K562 (cell line): ENCODE measurements around the gene ZNF775. TPM values are rescaled to one million over a fixed set of nuclear protein-coding genes. Genes with fewer than 3 reads are reported as not detected.

ENCODE experiments used
- ATAC-seq: fragments of 200-7000 bp; cut with Tn5 transposase; 3 replicates; pipeline ENCODE4 v1.9.1; 2020; ENCODE audit warnings: moderate library complexity
- BruUV-seq: library from RNA; stranded (reverse); fragments of 400-500 nt; replicated peaks from 2 replicates; lab custom pipeline; 2021; lab: Mats Ljungman, UMichigan
- CTCF ChIA-PET: fragments of 300-600 bp; formaldehyde crosslinking; extraction: SDS; loops from one replicate; lab custom pipeline; 2021; ENCODE audit warnings: low intra/inter-chr PET ratio; lab: Yijun Ruan, JAX
- POLR2A ChIA-PET: fragments of 300-600, 350-650 bp; sonication (Branson Sonifier 250); formaldehyde crosslinking; extraction: SDS; loops from one replicate; lab custom pipeline; 2021; ENCODE audit warnings: antibody characterized with exemption, inconsistent platforms; lab: Yijun Ruan, JAX
- DNase-seq, 4 experiments: peaks; one replicate each; pipeline versions ENCODE4 v3.0.0 to v3.0.0-alpha.2; 2011 to 2018; ENCODE audit warnings: low spot score in 3 of 4, mixed read lengths in 3 of 4; ENCODE audit errors: extremely low read depth in 1 of 4
- FAIRE-seq: peaks from 2 replicates; lab custom pipeline; 2011; peaks lifted over from hg19 to GRCh38; lab: Jason Lieb, UNC
- H2AFZ ChIP-seq: 2 replicates; pipeline ENCODE4 v1.6.0; 2011; ENCODE audit warnings: low read depth, low read length, control low read depth, inconsistent platforms
- H3K27ac ChIP-seq: fragments of 200-600 bp; 3 replicates; pipeline ENCODE4 v1.8.0; 2011; ENCODE audit warnings: low read depth, mild to moderate bottlenecking, control low read depth, inconsistent platforms, low read length, moderate library complexity, mixed read lengths; ENCODE audit errors: extremely low read depth
- H3K27me3 ChIP-seq, 2 experiments: fragments of 300-600 bp in 1 of 2; 2 replicates in 1 of 2; 3 replicates in 1 of 2; pipeline versions ENCODE4 v1.6.0 to v1.8.0; 2011; ENCODE audit warnings: inconsistent platforms in 2 of 2, low read length in 2 of 2, mild to moderate bottlenecking in 1 of 2, mixed read lengths in 1 of 2, moderate library complexity in 1 of 2; ENCODE audit not compliant: control insufficient read depth in 2 of 2, insufficient read depth in 2 of 2
- H3K36me3 ChIP-seq: fragments of 300-600 bp; 3 replicates; pipeline ENCODE4 v1.8.0; 2011; ENCODE audit warnings: mild to moderate bottlenecking, low read length, inconsistent platforms; ENCODE audit not compliant: control insufficient read depth, insufficient read depth
- H3K4me1 ChIP-seq, 2 experiments: fragments of 200-600 bp in 1 of 2; replicated peaks in 1 of 2; 2 replicates in 1 of 2; 3 replicates in 1 of 2; pipeline versions ENCODE4 v1.5.1 to v1.8.0; 2011; ENCODE audit warnings: inconsistent platforms in 2 of 2, low read length in 2 of 2, mild to moderate bottlenecking in 1 of 2, mixed read lengths in 1 of 2, moderate library complexity in 1 of 2; ENCODE audit not compliant: control insufficient read depth in 2 of 2, insufficient read depth in 2 of 2
- H3K4me2 ChIP-seq: 2 replicates; pipeline ENCODE4 v1.6.1; 2011; ENCODE audit warnings: low read length, control low read depth, inconsistent platforms, mixed read lengths; ENCODE audit not compliant: insufficient read depth
- H3K4me3 ChIP-seq: fragments of 200-600 bp; sonication (generic), shearing (Covaris generic); 2 replicates; pipeline ENCODE4 v1.5.1; 2016; ENCODE audit warnings: control low read depth, inconsistent platforms
- H3K79me2 ChIP-seq: fragments of 200-600 bp; 3 replicates; pipeline ENCODE4 v1.8.0; 2011; ENCODE audit warnings: low read length, inconsistent platforms; ENCODE audit not compliant: control insufficient read depth, insufficient read depth
- H3K9ac ChIP-seq, 2 experiments: 2 replicates each; pipeline versions ENCODE4 v1.6.0 to v1.6.1; 2011; ENCODE audit warnings: low read depth in 2 of 2, low read length in 2 of 2, control low read depth in 1 of 2, inconsistent platforms in 1 of 2, mild to moderate bottlenecking in 1 of 2, mixed read lengths in 1 of 2; ENCODE audit not compliant: insufficient read depth in 1 of 2
- H3K9me1 ChIP-seq: one replicate; pipeline ENCODE4 v1.6.0; 2011; ENCODE audit warnings: inconsistent platforms, mild to moderate bottlenecking, low read length, moderate library complexity; ENCODE audit not compliant: control insufficient read depth, insufficient read depth
- H3K9me3 ChIP-seq: replicated peaks from 2 replicates; pipeline ENCODE4 v1.5.1; 2011; ENCODE audit warnings: low read depth, low read length, inconsistent platforms; ENCODE audit not compliant: control insufficient read depth, insufficient read depth
- H4K20me1 ChIP-seq: replicated peaks from 2 replicates; pipeline ENCODE4 v1.6.1; 2011; ENCODE audit warnings: low read length, inconsistent platforms, mixed read lengths; ENCODE audit not compliant: control insufficient read depth, insufficient read depth
- ESRRB ChIP-seq: fragments of 250-450 bp; sonication (Bioruptor Pico); IDR thresholded peaks from 2 replicates; pipeline ENCODE4 v1.5.0; 2020; ENCODE audit warnings: mild to moderate bottlenecking, moderate library complexity, borderline replicate concordance
- HMGN3 ChIP-seq: IDR thresholded peaks from 2 replicates; pipeline ENCODE4 v1.6.1; 2011; ENCODE audit warnings: borderline replicate concordance, low read depth, mild to moderate bottlenecking, mixed read lengths, low read length; ENCODE audit not compliant: insufficient read length; ENCODE audit errors: extremely low read depth
- HNRNPK ChIP-seq: fragments of 200-400 bp; formaldehyde crosslinking; IDR thresholded peaks from one replicate; pipeline ENCODE4 v1.6.1; 2018; ENCODE audit warnings: mild to moderate bottlenecking, low read depth, low read length; ENCODE audit not compliant: poor library complexity, severe bottlenecking
- NR2C2 ChIP-seq, 2 experiments: fragments of 200-800 bp in 1 of 2; sonication (Bioruptor generic) in 1 of 2; sonication (generic) in 1 of 2; formaldehyde crosslinking in 1 of 2; IDR thresholded peaks; 2 replicates each; pipeline versions ENCODE4 v1.6.1 to v1.8.0; 2016 to 2022; ENCODE audit warnings: mild to moderate bottlenecking in 1 of 2, missing compliant biosample characterization in 1 of 2, missing genetic modification characterization in 1 of 2, missing genetic modification reagents in 1 of 2
- RBFOX2 ChIP-seq: fragments of 200-400 bp; formaldehyde crosslinking; IDR thresholded peaks from 2 replicates; pipeline ENCODE4 v1.6.1; 2017; ENCODE audit warnings: low read depth, mild to moderate bottlenecking, low read length, moderate library complexity
- RBM25 ChIP-seq: fragments of 200-400 bp; formaldehyde crosslinking; IDR thresholded peaks from 2 replicates; pipeline ENCODE4 v1.6.1; 2018; ENCODE audit warnings: low read length, low read depth, moderate library complexity; ENCODE audit not compliant: severe bottlenecking
- TSC22D4 ChIP-seq: fragments of 450-650 bp; IDR thresholded peaks from 2 replicates; pipeline ENCODE4 v1.6.1; 2016; ENCODE audit warnings: missing genetic modification characterization, missing biosample characterization, control low read depth
- ZNF609 ChIP-seq: sonication (generic); formaldehyde crosslinking; IDR thresholded peaks from 2 replicates; pipeline ENCODE4 v1.8.1; 2023; ENCODE audit warnings: missing genetic modification reagents, mild to moderate bottlenecking, borderline replicate concordance
- WGBS: fragments of 100-300 bp; shearing (Covaris generic); methylation state at CpG from one replicate; pipeline ENCODE4 v1.1.6; 2016; ENCODE audit warnings: low coverage, mixed read lengths; ENCODE audit not compliant: insufficient coverage; ENCODE audit errors: missing lambda C conversion rate; 5-methylcytosine and 5-hydroxymethylcytosine counted together
- in situ Hi-C: fragments of 300-500 bp; cut with MboI; formaldehyde crosslinking; loops from 4 replicates; pipeline ENCODE4 v1.15.0; 2018; ENCODE audit warnings: inconsistent platforms, mixed read lengths
- intact Hi-C: fragments of 100-400 bp; cut with micrococcal nuclease; formaldehyde crosslinking; loops from 2 replicates; pipeline ENCODE4 v1.14.2; 2022
- polyA plus RNA-seq, 8 experiments: library from polyadenylated mRNA; depleted of rRNA in 4 of 8; stranded (reverse) in 5 of 8; unstranded in 3 of 8; fragments of >200 nt; fragmentation: Nextera tagmentation in 2 of 8; fragmentation: Illumina TruSeq in 1 of 8; extraction: Ambion mirVana in 2 of 8; extraction: Trizol in 1 of 8; gene quantifications; 2 replicates each; pipeline versions ENCODE4 v1.2.1 to v1.2.3, GENCODE V29; 2011 to 2014; ENCODE audit warnings: inconsistent platforms in 1 of 8, missing spikeins in 1 of 8
- total RNA-seq, 7 experiments: library from RNA; depleted of rRNA in 6 of 7; stranded (reverse); fragments of >200 nt in 6 of 7; fragmentation: Illumina TruSeq in 2 of 7; extraction: Trizol in 2 of 7; gene quantifications; 2 replicates each; pipeline versions ENCODE4 v1.2.1 to v1.2.3, GENCODE V29; 2011 to 2021; ENCODE audit warnings: low replicate concordance in 1 of 7

The ZNF775 gene
- total and polyA plus RNA-seq, 9 of the 15 experiments (the other 6 are each of a cell fraction or from before 2014, with no cell fraction given) = 0.04 to 18.7 (median 4.9) TPM

GRCh38 chr7:150390205-150390604 is 11.1 kb downstream of the ZNF775 start:
- Histone ChIP-seq H3K79me2 (no peaks in the 10 kb centered on the region; the same call in 2 of the 3 replicates), H3K4me2 (no peak overlapping the region), H3K9me1 (no peaks in the 10 kb centered on the region), H3K9me3 (no peaks in the 10 kb centered on the region), H3K9ac (peak overlapping the region in 1 of 2 experiments; percentile 38; a peak in 1 of 4 replicates), H3K4me3 (no peak overlapping the region), H3K4me1 (peaks cover 0 to 6% of the 10 kb centered on the region in 2 experiments; a peak in 2 of 5 replicates), H2AFZ (no peak overlapping the region), H3K36me3 (peaks cover 44% of the 10 kb centered on the region; the same call in 2 of the 3 replicates), H4K20me1 (no peaks in the 10 kb centered on the region), H3K27me3 (no peaks in the 10 kb centered on the region), H3K27ac (no peak overlapping the region)
- BruUV-seq = no TSS peak
- ATAC-seq (no peak), FAIRE-seq (no peak), DNase-seq (peak in 2 of 4 experiments; percentile 14 to 18)
- intact Hi-C loops (no loop called here), in situ Hi-C loops (no loop called here)
- TF ChIP-seq ESRRB (no peak), HMGN3 (peak; percentile 42), HNRNPK (no peak), RBM25 (no peak)
- ChIA-PET POLR2A (interaction anchor here (1.3 kb wide), 1 partner anchor 10 kb away, joined by 3 read pairs; no protein-coding TSS in a partner anchor), CTCF (no interaction called here)
- 84% methylated on average over 7 of the region's 7 CpGs for WGBS

- Histone ChIP-seq H3K36me3 (peaks cover 53% of the 10 kb centered on the region), H3K27me3 (no peaks in the 10 kb centered on the region), H3K27ac (no peak overlapping the region), H3K4me1 (peaks cover 0 to 12% of the 10 kb centered on the region in 2 experiments; a peak in 2 of 5 replicates), H3K9me1 (no peaks in the 10 kb centered on the region), H3K79me2 (no peaks in the 10 kb centered on the region; the same call in 2 of the 3 replicates), H2AFZ (no peak overlapping the region), H3K9me3 (no peaks in the 10 kb centered on the region), H3K9ac (no peak overlapping the region), H3K4me2 (no peak overlapping the region), H4K20me1 (no peaks in the 10 kb centered on the region), H3K4me3 (no peak overlapping the region)
- POLR2A ChIA-PET = interaction anchor here (0.6 to 1.5 kb wide), 8 partner anchors 8 to 1013 kb away, joined by 3 to 8 read pairs (median 4); partner anchors contain the start of gene REPIN1
- FAIRE-seq (no peak), ATAC-seq (no peak), DNase-seq (no peak)
- no TSS peak for BruUV-seq
- intact Hi-C loops (no loop called here), in situ Hi-C loops (no loop called here)
- CTCF ChIA-PET = no interaction called here
- 84% methylated on average over 3 of the region's 3 CpGs for WGBS
- TF ChIP-seq NR2C2 (CRISPR knock-in tag; IDR thresholded peaks at IDR 0.05) (no peak), NR2C2 (tag; IDR thresholded peaks at IDR 0.05) (no peak), TSC22D4 (tag) (no peak), RBFOX2 (no peak), ZNF609 (CRISPR knock-in tag) (no peak)
These were observed 14.2 kb downstream of the ZNF775 start for GRCh38 chr7:150393325-150393724.
